Neural cell (in vitro differentiated cells): ENCODE results near the gene DCC. TPM values are rescaled to one million over a fixed set of nuclear protein-coding genes. Genes with fewer than 3 reads are reported as not detected.

ENCODE experiments used
- H2AFZ ChIP-seq: fragments of 200-600, 300-800 bp; sonication (generic), shearing (Covaris generic); 2 replicates; pipeline ENCODE4 v1.6.0; 2014; ENCODE audit warnings: low read depth, mild to moderate bottlenecking, antibody characterized with exemption, low read length, moderate library complexity
- H3F3A ChIP-seq: fragments of 200-600 bp; shearing (Covaris generic); 2 replicates; pipeline ENCODE4 v1.6.1; 2016; ENCODE audit warnings: mild to moderate bottlenecking, moderate library complexity, mixed read lengths, antibody characterized with exemption, low read length; ENCODE audit not compliant: insufficient read depth, poor library complexity, severe bottlenecking
- H3K27ac ChIP-seq: fragments of 200-600, 300-800 bp; sonication (generic), shearing (Covaris generic); 2 replicates; pipeline ENCODE4 v1.5.1; 2014; ENCODE audit warnings: mild to moderate bottlenecking, low read length, moderate library complexity
- H3K27me3 ChIP-seq: fragments of 300-800, 200-600 bp; sonication (generic), shearing (Covaris generic); 2 replicates; pipeline ENCODE4 v1.6.0; 2014; ENCODE audit warnings: mild to moderate bottlenecking, low read depth, low read length, moderate library complexity; ENCODE audit not compliant: insufficient read depth
- H3K36me3 ChIP-seq: fragments of 300-800, 200-600 bp; sonication (generic), shearing (Covaris generic); 2 replicates; pipeline ENCODE4 v1.5.1; 2014; ENCODE audit warnings: mild to moderate bottlenecking, antibody characterized with exemption, low read length, moderate library complexity; ENCODE audit not compliant: insufficient read depth
- H3K4me2 ChIP-seq: fragments of 300-800, 200-600 bp; sonication (generic), shearing (Covaris generic); 2 replicates; pipeline ENCODE4 v1.6.0; 2014; ENCODE audit warnings: mild to moderate bottlenecking, low read length
- H3K4me3 ChIP-seq: fragments of 300-800, 200-600 bp; sonication (generic), shearing (Covaris generic); 2 replicates; pipeline ENCODE4 v1.5.1; 2014; ENCODE audit warnings: mild to moderate bottlenecking, low read length, moderate library complexity
- H3K79me2 ChIP-seq: fragments of 200-600 bp; shearing (Covaris generic); replicated peaks from 2 replicates; pipeline ENCODE4 v1.6.0; 2014; ENCODE audit warnings: mild to moderate bottlenecking, low read length, moderate library complexity; ENCODE audit not compliant: insufficient read depth
- H3K9ac ChIP-seq: fragments of 300-800, 200-600 bp; sonication (generic), shearing (Covaris generic); 2 replicates; pipeline ENCODE4 v1.6.1; 2016; ENCODE audit warnings: mild to moderate bottlenecking, low read length, mixed read lengths
- H3K9me2 ChIP-seq: fragments of 200-600 bp; shearing (Covaris generic); 2 replicates; pipeline ENCODE4 v1.6.1; 2016; ENCODE audit warnings: mild to moderate bottlenecking, low read length, mixed read lengths; ENCODE audit not compliant: insufficient read depth
- H3K9me3 ChIP-seq: fragments of 200-600, 300-800 bp; sonication (generic), shearing (Covaris generic); 2 replicates; pipeline ENCODE4 v1.6.1; 2016; ENCODE audit warnings: mild to moderate bottlenecking, mixed run types, low read length, moderate library complexity, mixed read lengths
- H4K20me1 ChIP-seq: fragments of 200-600 bp; shearing (Covaris generic); 2 replicates; pipeline ENCODE4 v1.6.1; 2016; ENCODE audit warnings: mild to moderate bottlenecking, mixed run types; ENCODE audit not compliant: insufficient read depth
- CTCF ChIP-seq: fragments of 450-650 bp; IDR thresholded peaks from 2 replicates; pipeline ENCODE4 v1.5.1; 2014; ENCODE audit warnings: antibody characterized with exemption, mild to moderate bottlenecking, moderate library complexity; ENCODE audit not compliant: poor library complexity, severe bottlenecking
- EP300 ChIP-seq: fragments of 450-650 bp; conservative IDR thresholded peaks from 2 replicates; pipeline ENCODE4 v1.6.1; 2014; ENCODE audit warnings: antibody characterized with exemption, mild to moderate bottlenecking, moderate library complexity; ENCODE audit not compliant: poor library complexity, severe bottlenecking
- EZH2 ChIP-seq: fragments of 200-600, 300-800 bp; shearing (Covaris generic), sonication (generic); IDR thresholded peaks from 2 replicates; pipeline ENCODE4 v1.6.1; 2014; ENCODE audit warnings: antibody characterized with exemption, low read length, borderline replicate concordance, mild to moderate bottlenecking; ENCODE audit not compliant: insufficient read depth, poor library complexity, severe bottlenecking
- MXI1 ChIP-seq: fragments of 450-650 bp; conservative IDR thresholded peaks from 2 replicates; pipeline ENCODE4 v1.6.1; 2014; ENCODE audit warnings: antibody characterized with exemption, mild to moderate bottlenecking; ENCODE audit not compliant: poor library complexity, severe bottlenecking
- POLR2AphosphoS5 ChIP-seq: IDR thresholded peaks from 2 replicates; pipeline ENCODE4 v1.6.1; 2012
- RAD21 ChIP-seq: fragments of 450-650 bp; conservative IDR thresholded peaks from 2 replicates; pipeline ENCODE4 v1.6.1; 2014; ENCODE audit warnings: antibody characterized with exemption, mild to moderate bottlenecking, moderate library complexity
- REST ChIP-seq: IDR thresholded peaks from 2 replicates; pipeline ENCODE4 v1.6.1; 2012; ENCODE audit warnings: borderline replicate concordance
- SMC3 ChIP-seq: fragments of 450-650 bp; conservative IDR thresholded peaks from 2 replicates; pipeline ENCODE4 v1.6.1; 2014; ENCODE audit warnings: antibody characterized with exemption, mild to moderate bottlenecking, moderate library complexity; ENCODE audit not compliant: poor library complexity
- TAF1 ChIP-seq: IDR thresholded peaks from 2 replicates; pipeline ENCODE4 v1.6.1; 2012; ENCODE audit warnings: low read depth
- polyA plus RNA-seq: library from polyadenylated mRNA; depleted of rRNA; stranded (reverse); fragments of >200 nt; gene quantifications from 2 replicates; pipeline ENCODE4 v1.2.3, GENCODE V29; 2014

The DCC gene
- polyA plus RNA-seq, 1 donor from 2014 or later, result 40.7 TPM

- Histone ChIP-seq H3K9me2 (no peaks in the 10 kb centered on the region), H3K9me3 (no peaks in the 10 kb centered on the region), H3K27ac (no peak overlapping the region), H3F3A (no peaks in the 10 kb centered on the region), H2AFZ (no peak overlapping the region), H3K4me2 (no peak overlapping the region), H3K36me3 (no peaks in the 10 kb centered on the region), H3K79me2 (no peaks in the 10 kb centered on the region), H3K4me3 (no peak overlapping the region), H4K20me1 (no peaks in the 10 kb centered on the region), H3K9ac (no peak overlapping the region), H3K27me3 (no peaks in the 10 kb centered on the region)
- TF ChIP-seq EZH2 (no peak), SMC3 (no peak), MXI1 (no peak), CTCF (no peak)
These were observed 28.7 kb upstream of the DCC start for GRCh38 chr18:52311331-52311730.

GRCh38 chr18:52312346-52312745 is 27.7 kb upstream of the DCC start:
- no peaks in the 10 kb centered on the region for H4K20me1 ChIP-seq
- no peaks in the 10 kb centered on the region for H3K27me3 ChIP-seq
- TF ChIP-seq CTCF (no peak), POLR2AphosphoS5 (no peak), EZH2 (no peak), TAF1 (no peak), MXI1 (no peak)
- H2AFZ ChIP-seq, result no peak overlapping the region
- no peak overlapping the region for H3K4me3 ChIP-seq
- H3K4me2 ChIP-seq, result no peak overlapping the region
- no peaks in the 10 kb centered on the region for H3K36me3 ChIP-seq
- H3K27ac ChIP-seq, result no peak overlapping the region
- H3K9ac ChIP-seq, result no peak overlapping the region
- H3K9me3 ChIP-seq, result no peaks in the 10 kb centered on the region
- no peaks in the 10 kb centered on the region for H3K79me2 ChIP-seq
- H3K9me2 ChIP-seq, result no peaks in the 10 kb centered on the region
- no peaks in the 10 kb centered on the region for H3F3A ChIP-seq

GRCh38 chr18:52313213-52313612 is 26.8 kb upstream of the DCC start:
- H3K79me2 ChIP-seq, result no peaks in the 10 kb centered on the region
- TF ChIP-seq EP300 (no peak), EZH2 (no peak), MXI1 (no peak), CTCF (no peak), TAF1 (no peak), SMC3 (no peak), REST (no peak), RAD21 (no peak), POLR2AphosphoS5 (no peak)
- H3K27ac ChIP-seq, result no peak overlapping the region
- H4K20me1 ChIP-seq, result no peaks in the 10 kb centered on the region
- no peak overlapping the region for H3K4me3 ChIP-seq
- H3K9ac ChIP-seq, result no peak overlapping the region
- no peaks in the 10 kb centered on the region for H3K27me3 ChIP-seq
- H3K4me2 ChIP-seq, result no peak overlapping the region
- no peak overlapping the region for H2AFZ ChIP-seq
- no peaks in the 10 kb centered on the region for H3K9me3 ChIP-seq
- no peaks in the 10 kb centered on the region for H3K36me3 ChIP-seq
- H3K9me2 ChIP-seq, result no peaks in the 10 kb centered on the region
- no peaks in the 10 kb centered on the region for H3F3A ChIP-seq
